Measurements from ENCODE around the gene TRAF6.
"Not testable (repeated sequence)": the region's sequence is repeated elsewhere in the genome, so short reads cannot be mapped to it uniquely, and the experiment has no call there.

Gene TRAF6

DNA sequence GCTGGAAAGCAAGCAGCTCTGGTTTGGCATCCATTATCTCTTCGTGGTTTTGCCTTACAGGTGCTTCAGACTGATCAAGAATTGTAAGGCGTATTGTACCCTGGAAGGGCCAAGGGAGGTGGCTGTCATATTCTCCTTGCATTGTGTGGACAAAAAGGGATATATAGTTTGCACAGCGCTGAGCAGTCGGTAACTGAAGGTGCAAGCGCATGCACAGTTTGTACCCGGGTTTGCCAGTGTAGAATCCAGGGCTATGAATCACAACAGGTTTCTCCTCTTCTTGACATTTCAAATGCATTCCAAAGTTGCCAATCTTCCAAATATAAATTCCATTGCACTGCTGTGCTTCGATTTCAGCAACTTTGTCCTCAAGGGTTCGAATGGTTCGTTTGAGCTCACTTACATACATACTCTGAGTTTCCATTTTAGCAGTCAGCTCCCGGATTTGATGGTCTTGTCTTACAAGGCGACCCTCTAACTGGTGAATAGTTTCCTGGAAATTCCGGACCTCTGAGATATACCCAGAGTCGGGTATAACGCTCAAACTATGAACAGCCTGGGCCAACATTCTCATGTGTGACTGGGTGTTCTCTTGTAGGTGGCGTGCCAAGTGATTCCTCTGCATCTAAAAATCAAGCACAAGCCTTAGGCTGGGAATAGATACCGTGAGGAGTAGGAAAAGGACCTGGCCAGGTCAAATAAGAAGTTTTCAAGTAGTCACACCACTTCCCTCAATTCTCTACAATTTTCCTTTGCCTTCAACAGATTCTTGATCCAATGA, 19.9 kb downstream of the TRAF6 start:
- ChIA-PET CTCF (interaction anchor here (1.0 to 11.6 kb wide), 4 partner anchors 12 to 209 kb away, joined by 4 to 243 read pairs (median 18); partner anchors contain the start of genes COMMD9 and PRR5L), POLR2A (no interaction called here)
- no peak for DNase-seq (ENCODE audit: low read depth, low spot score)
- TF ChIP-seq, protein P1, sequence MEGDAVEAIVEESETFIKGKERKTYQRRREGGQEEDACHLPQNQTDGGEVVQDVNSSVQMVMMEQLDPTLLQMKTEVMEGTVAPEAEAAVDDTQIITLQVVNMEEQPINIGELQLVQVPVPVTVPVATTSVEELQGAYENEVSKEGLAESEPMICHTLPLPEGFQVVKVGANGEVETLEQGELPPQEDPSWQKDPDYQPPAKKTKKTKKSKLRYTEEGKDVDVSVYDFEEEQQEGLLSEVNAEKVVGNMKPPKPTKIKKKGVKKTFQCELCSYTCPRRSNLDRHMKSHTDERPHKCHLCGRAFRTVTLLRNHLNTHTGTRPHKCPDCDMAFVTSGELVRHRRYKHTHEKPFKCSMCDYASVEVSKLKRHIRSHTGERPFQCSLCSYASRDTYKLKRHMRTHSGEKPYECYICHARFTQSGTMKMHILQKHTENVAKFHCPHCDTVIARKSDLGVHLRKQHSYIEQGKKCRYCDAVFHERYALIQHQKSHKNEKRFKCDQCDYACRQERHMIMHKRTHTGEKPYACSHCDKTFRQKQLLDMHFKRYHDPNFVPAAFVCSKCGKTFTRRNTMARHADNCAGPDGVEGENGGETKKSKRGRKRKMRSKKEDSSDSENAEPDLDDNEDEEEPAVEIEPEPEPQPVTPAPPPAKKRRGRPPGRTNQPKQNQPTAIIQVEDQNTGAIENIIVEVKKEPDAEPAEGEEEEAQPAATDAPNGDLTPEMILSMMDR (IDR thresholded peaks at IDR 0.05; ENCODE audit: insufficient read depth, low read length, missing control alignments), result no peak
- no peak overlapping the region for H3K4me3 ChIP-seq (ENCODE audit: low read depth, low read length)

DNA sequence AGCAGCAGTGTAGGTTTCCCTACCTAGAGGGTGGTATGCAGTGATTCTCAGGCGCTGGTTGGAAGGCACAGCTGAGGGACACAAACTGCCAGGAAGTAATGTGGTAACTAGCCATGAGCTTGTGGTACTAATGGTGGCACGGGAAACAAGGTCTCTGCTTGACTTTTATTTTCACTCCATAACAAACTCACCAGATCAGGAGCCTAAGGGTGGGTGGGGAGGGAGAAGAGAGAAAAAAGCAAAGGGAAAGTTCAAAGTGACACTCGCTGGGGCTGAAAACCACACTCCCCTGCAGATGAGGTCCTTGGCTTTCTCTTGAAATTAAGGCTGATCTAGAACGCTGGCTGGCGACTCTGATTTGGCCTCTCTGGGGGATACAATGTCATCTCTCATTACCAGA, 22.0 kb downstream of the TRAF6 start:
- TF ChIP-seq, protein P1 (IDR thresholded peaks at IDR 0.05; ENCODE audit: insufficient read depth, low read length, missing control alignments), result no peak
- no peak for DNase-seq (ENCODE audit: low read depth, low spot score)
- CTCF ChIA-PET, result interaction anchor here (0.7 to 4.0 kb wide), 14 partner anchors 8 to 198 kb away, joined by 3 to 31 read pairs (median 4); partner anchors contain the start of gene TRAF6
- POLR2A ChIA-PET, result no interaction called here
- no peak overlapping the region for H3K4me3 ChIP-seq (ENCODE audit: low read depth, low read length)

DNA sequence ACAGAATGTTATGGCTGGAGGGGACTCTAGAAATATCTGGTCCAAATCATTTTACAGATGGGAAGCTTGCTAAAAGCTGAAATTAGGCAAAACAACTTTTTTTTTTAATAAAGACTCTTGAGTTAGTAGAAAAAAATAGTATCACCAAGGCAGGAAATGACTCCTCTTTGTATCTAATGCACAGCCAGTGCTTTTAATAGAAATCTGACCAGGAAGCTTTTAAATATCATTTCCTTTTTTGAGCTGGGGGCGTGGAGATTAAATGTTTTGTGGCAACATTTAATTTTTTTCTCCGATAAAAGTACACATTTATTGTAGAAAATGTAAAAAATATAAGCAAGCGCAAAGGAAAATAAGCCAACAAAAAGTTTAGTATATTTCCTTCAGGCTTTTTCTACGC, 22.5 kb downstream of the TRAF6 start:
- CTCF ChIA-PET, result interaction anchor here (1.0 to 4.0 kb wide), 11 partner anchors 8 to 198 kb away, joined by 3 to 31 read pairs (median 5); partner anchors contain the start of gene TRAF6
- H3K4me3 ChIP-seq (ENCODE audit: low read depth, low read length), result no peak overlapping the region
- DNase-seq (ENCODE audit: low read depth, low spot score), result no peak

DNA sequence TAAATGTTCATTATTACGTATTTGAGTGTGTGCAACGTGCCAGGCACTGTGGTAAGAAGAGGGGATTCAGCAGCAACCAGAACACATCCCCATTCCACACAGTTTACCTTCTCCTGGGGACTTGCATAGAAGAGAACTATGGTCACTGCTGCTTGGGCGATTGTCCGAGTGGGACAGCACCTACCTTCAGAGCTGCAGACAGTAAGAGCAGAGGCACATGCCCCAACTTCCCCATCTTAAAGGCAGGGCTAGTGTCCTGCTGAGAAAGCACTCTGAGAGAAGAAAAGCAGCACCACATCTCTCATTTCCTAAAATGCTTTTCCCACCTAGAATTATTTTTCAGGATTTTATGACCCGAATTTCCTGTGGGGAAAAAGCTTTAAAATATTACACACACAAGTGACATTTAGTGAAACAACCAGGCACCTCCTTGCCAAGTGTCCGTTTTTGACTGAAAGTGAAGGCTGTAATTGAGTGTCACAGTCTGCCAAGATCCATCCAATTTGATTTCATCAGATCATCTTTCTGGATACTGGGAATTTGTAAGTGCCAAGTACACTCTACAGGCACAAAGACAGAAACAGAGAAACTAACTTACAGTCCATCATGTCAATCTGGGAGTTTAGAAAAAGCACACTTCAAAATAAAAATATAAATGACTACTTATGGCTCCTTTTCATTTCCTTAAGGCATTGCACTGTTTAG, 24.6 kb downstream of the TRAF6 start:
- DNase-seq (ENCODE audit: low read depth, low spot score), result no peak
- H3K4me3 ChIP-seq (ENCODE audit: low read depth, low read length), result no peak overlapping the region
- TF ChIP-seq, protein P1 (IDR thresholded peaks at IDR 0.05; ENCODE audit: insufficient read depth, low read length, missing control alignments), result no peak
- ChIA-PET POLR2A (no interaction called here), CTCF (interaction anchor here (1.2 to 2.3 kb wide), 4 partner anchors 8 to 193 kb away, joined by 4 to 18 read pairs (median 10); no protein-coding TSS in a partner anchor)

More for the DNA sequence above, 22.5 kb downstream of the TRAF6 start:
- POLR2A ChIA-PET, result no interaction called here
- TF ChIP-seq, protein P1 (IDR thresholded peaks at IDR 0.05; ENCODE audit: insufficient read depth, low read length, missing control alignments), result no peak

DNA sequence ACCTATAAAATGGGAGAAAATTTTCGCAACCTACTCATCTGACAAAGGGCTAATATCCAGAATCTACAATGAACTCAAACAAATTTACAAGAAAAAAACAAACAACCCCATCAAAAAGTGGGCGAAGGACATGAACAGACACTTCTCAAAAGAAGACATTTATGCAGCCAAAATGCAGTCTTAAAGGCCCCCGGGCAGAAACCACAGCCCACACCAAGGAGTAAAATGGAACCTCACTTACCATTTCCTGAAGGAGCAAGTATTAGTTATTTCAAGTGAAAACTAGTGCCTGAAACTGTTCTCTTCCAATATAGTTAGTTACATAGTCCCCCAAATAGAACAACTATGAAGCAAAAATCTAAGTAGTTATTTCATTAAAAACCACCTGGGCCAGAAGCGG, 27.0 kb downstream of the TRAF6 start:
- CTCF ChIA-PET; DNase-seq (ENCODE audit: low read depth, low spot score); H3K4me3 ChIP-seq (ENCODE audit: low read depth, low read length); POLR2A ChIA-PET: not testable (repeated sequence)

DNA sequence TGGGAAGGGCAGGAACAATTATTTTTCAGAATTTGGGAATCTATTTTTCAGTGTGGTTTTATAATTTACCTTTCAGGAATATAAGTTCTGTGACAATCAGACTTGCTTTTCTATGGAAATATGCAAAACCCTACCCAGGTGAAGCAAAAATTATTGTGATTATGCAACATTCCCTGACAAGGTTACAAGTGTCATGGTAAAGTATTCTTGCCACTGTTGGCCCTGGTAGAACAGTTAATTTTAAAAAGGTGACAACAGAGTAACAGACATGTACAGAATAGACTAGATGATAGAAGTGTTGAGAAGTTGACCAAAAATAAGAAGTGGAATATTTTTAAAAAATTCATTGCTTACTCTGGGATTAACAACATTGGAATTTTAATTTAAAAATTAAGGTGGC, 29.2 kb downstream of the TRAF6 start:
- no peak overlapping the region for H3K4me3 ChIP-seq (ENCODE audit: low read depth, low read length)
- CTCF ChIA-PET, result interaction anchor here (0.9 to 18.5 kb wide), 12 partner anchors 8 to 222 kb away, joined by 3 to 565 read pairs (median 34); partner anchors contain the start of genes COMMD9 and PRR5L
- POLR2A ChIA-PET, result no interaction called here
- no peak for DNase-seq (ENCODE audit: low read depth, low spot score)
- TF ChIP-seq, protein P1 (IDR thresholded peaks at IDR 0.05; ENCODE audit: insufficient read depth, low read length, missing control alignments), result no peak
